ENCODE results near the gene PMPCA.

The PMPCA gene

GRCh38 chr9:136373300-136374182 is 36.9 kb upstream of the PMPCA start, which contains the start of gene CARD9:
CARD9 (minus strand) TSS chr9:136373669; CDS start chr9:136372078, 1,591 bp downstream.
- DNase-seq (ENCODE audit: low read depth) = peak; percentile 82

GRCh38 chr9:136374183-136374575 is 36.3 kb upstream of the PMPCA start:
- DNase-seq (ENCODE audit: low read depth) = no peak

- no peak for DNase-seq (ENCODE audit: low read depth)
Observed at GRCh38 chr9:136375096-136375495, 35.4 kb upstream of the PMPCA start.

GRCh38 chr9:136376457-136376856 is 34.0 kb upstream of the PMPCA start:
- DNase-seq (ENCODE audit: low read depth) = no peak

DNA sequence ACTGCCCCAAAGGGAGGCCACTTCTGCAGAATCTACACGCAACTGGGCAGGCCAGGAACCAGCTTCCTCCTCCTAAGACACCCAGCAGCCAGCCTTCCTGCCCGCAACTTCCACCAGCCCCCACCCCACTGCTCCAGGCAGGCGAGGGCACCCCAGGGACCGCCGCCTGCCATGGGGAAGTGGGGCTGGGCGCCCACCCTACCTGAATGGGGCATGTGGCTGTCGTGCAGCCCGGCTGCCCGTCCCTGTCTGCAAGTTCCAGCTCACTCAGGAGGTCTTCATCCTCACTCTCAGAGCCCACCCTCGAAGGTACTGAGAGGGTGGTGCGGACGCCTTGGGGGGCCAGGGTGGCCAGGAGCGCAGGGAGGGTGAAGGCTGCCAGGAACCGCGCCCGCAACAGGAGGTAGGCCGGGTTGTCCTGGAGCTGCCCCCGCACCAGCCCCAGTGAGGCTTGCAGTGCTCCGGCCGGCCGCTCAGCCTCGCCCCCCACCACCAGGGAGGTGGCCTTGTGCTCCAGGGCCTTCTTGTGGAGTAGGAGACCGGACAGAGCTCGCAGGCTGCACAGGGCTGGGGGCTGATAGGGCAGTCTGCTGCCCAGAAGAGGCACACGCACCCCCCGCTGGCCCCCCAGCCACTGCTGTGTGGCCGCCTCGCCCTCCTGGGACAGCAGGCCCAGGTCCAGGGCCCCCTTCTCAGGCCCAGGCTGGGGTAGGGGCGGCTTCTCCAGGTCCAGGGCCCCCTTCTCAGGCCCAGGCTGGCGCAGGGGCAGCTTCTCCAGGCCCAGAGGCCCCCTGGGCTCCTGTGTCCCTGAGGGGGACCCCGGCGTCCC is 32.9 kb upstream of the PMPCA start:
- DNase-seq (ENCODE audit: low read depth) = no peak

- no peak for DNase-seq (ENCODE audit: low read depth)
Observed at GRCh38 chr9:136378170-136379002, 32.1 kb upstream of the PMPCA start.

- no peak for DNase-seq (ENCODE audit: low read depth)
Observed at GRCh38 chr9:136379003-136379287, 31.5 kb upstream of the PMPCA start.

DNA sequence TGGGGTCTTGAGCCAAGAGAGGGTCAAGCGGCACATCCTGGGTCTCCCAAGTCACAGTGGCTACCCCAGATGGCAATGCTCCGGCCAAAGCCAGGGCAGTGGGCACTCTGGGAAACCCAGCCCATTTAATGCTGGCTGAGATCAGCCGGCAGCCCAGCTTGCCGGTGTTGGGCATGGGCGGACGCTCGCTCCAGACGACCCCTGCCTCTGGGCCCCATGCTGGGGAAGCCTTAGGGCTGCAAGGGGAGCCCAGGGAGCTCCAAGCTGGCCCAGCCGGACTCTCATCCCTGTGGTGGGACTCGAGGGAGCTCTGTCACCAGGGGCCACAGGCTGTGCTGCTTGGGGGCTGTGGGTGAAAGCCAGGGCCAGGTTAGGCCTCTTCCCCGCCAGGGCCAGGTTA is 31.1 kb upstream of the PMPCA start:
- DNase-seq (ENCODE audit: low read depth) = no peak

- no peak for DNase-seq (ENCODE audit: low read depth)
Observed at GRCh38 chr9:136379891-136380290, 30.6 kb upstream of the PMPCA start.

DNA sequence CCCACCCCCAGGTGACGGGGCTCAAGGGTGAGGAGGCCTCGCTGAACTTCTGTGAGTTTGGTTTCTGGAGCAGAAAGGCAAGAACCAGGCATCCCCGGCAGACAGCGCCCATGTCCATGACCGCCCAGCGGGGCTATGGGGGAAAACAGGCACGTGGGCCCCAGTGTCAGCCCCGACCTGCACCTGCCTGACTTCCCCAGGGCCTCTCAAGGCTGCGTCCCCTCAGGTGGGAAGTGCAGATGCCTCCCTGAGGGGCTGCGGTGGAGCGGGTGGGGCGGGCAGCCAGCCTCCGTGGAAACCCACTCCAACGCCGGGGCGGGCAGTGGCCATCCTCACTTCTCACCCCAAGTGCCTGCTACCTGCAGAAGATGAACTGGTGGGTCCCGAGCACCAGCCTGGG is 30.1 kb upstream of the PMPCA start:
- no peak for DNase-seq (ENCODE audit: low read depth)

DNA sequence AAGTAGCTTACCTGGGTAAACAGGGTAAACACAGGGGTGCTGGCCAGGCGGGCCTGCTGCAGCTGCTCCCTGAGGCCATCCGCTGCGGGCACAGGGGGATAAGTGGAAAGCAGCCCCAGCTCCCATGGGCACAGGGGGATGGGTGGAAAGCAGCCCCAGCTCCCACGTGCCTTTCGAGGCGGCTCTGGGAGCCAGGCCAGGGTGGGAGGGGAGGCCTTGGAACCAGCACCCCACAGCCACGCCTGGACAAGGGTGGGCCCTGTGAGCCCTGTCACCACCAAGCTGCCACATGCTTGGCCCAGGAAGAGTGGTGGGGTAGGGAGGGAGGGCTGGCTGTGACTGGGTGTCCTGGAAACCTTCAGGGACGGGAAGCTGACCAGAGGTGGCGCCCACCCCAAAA is 29.1 kb upstream of the PMPCA start:
- no peak for DNase-seq (ENCODE audit: low read depth)

DNA sequence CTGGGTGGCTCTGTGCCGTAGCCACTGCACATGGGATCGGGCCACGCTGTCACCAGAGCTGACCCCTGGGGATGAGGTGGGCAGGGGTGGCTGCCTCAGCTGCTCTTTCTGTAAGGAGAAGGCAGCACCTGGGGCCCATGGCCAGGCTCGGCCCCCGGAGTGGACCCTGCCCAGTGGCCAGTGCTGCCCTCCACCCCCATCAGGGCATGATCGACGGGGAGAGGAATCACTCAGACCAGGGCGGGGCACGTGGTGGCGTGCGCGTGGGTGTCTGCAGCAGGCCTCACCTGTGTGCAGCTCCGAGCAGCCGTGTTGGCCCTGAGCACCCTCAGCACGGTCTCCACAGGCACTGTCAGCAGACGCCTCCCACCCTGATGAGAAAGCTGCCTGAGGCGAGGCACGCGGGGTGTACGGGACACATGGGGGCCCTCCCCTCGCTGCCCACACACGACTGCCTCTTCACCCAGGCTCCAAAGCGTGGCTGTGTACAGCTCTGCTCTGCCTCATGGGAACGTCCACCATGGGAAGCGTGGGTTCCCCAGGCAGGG is 28.4 kb upstream of the PMPCA start:
- no peak for DNase-seq (ENCODE audit: low read depth)

DNA sequence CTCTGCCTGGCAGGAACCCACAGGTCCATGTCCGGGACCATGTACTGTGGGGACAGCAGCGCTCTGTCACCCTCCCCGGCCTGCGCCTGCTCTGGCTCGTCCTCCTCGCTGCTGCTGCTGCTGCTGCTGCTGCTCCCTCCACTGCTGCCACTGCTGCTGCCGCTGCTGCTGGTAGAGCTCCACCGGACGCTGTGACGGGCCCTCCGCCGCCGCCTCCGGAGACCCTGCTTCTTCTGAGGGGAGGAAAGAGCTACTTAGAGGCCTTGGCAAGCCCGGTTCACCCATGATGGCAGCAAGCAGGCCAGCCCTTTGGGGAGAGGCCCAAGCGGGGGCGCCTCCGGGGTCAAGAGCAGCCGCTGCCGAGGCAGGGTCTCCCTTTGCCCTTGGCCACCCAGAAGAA is 27.0 kb upstream of the PMPCA start:
- DNase-seq (ENCODE audit: low read depth) = no peak

- DNase-seq (ENCODE audit: low read depth) = no peak
Observed at GRCh38 chr9:136385015-136385414, 25.4 kb upstream of the PMPCA start.

GRCh38 chr9:136386018-136386417 is 24.4 kb upstream of the PMPCA start:
- DNase-seq (ENCODE audit: low read depth) = no peak

- DNase-seq (ENCODE audit: low read depth) = no peak
Observed at GRCh38 chr9:136387217-136387616, 23.2 kb upstream of the PMPCA start.

- DNase-seq (ENCODE audit: low read depth) = no peak
Observed at GRCh38 chr9:136389396-136389795, 21.1 kb upstream of the PMPCA start.

- DNase-seq (ENCODE audit: low read depth) = no peak
Observed at GRCh38 chr9:136391737-136392537, 18.5 kb upstream of the PMPCA start.

DNA sequence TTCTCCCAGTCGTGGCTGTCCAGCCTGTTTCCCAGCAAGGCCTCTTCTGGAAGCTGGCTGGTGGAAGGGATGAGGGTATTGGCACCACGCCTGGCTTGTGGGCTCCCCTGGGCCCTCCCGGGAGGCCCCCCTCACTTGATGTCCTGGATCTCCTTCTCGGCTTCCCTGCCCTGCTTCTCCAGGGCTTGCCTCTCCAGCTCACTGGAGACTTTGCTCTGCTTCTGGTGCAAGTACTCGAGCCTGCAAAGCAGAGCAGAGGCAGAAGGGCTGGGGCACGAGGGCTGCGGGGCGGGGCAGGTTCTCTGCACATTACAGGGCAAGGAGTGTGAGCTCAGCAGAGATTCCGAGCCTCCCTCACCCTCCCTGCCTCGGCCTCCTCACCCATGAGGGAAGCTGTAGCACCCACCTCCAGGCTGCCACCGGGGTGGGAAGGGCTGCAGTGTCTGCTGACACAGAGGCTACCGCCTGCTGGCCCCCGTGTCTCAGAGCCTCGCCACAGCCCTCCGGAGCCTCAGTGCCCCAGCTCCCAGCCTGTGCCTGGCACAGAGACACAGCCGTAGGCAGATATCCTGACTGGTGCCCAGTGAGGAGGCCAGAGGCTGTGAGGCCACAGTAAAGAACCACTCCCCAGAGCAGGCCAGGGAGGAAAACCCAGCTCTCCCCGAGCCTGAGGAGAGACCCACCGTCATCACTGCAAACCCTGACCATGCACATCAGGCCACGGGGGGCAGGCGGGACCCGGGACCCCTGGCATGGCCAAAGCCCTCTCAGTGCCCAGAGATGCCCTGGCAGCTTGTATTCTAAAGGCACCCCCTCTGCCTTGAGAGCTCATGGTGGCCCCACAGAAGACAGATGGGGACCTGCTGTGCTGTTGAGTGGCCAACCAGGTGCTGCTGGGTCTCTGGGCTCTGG is 17.7 kb upstream of the PMPCA start:
- no peak for DNase-seq (ENCODE audit: low read depth)

- DNase-seq (ENCODE audit: low read depth) = no peak
Observed at GRCh38 chr9:136393531-136393930, 16.9 kb upstream of the PMPCA start.

All from CMK (cell line).